GM21786 (cell line): ENCODE results near the gene ACTN3.
"Not testable (repeated sequence)": the region's sequence is repeated elsewhere in the genome, so short reads cannot be mapped to it uniquely, and the experiment has no call there.

Experiments
- ATAC-seq: cut with Tn5 transposase; IDR thresholded peaks from one replicate; pipeline ENCODE4 v1.9.1; 2021; ENCODE audit not compliant: unreplicated experiment

The ACTN3 gene

DNA sequence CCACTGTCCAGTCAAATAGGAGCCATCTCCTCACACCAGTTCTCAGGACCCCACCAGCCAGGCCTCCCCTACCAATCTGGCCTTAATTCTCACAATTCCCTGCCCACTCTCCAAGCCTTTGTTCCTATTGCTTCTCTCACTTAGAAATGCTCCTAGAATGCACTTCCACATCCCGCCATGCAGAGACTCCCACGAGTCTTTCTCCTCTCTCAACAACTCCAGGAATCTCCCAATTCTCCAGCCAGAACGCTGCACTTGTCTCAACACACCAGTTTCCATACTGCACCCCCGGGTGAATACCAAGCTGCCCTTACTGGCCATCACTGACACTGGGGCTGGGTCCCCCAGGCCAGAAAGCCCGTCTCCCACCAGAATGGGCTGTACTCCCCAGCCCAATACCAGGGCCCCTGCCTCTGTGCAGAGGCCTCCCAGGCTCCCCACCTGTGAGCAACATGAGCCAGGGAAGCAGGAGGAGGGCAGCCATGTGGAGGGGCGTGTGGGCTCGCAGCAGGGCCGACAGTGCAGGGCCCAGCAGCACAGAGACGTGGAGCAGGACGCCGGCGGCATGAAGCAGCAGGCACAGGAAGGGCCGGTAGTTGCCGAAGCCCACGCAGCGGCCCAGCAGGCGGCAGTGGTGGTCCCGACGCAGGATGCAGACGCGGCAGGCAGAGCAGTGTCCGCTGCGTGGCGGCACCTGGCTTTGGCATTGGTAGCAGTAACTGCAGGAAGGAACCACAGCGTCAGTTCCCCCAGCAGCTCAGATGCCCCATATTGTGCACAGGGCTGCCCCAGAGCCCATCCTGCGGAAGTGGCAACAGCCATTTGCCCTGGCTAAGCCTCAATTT, 3.2 kb upstream of the ACTN3 start:
- no peak for ATAC-seq

GRCh38 chr11:66544952-66545351, 1.8 kb upstream of the ACTN3 start:
- not testable (repeated sequence) for ATAC-seq

GRCh38 chr11:66545701-66546367, 869 bp upstream of the ACTN3 start, which contains the start of gene ZDHHC24:
TSS of gene ZDHHC24 (minus strand) at chr11:66546048. CDS start at chr11:66546003, 45 bp downstream.
- ATAC-seq = peak; percentile 85

- no peak for ATAC-seq
Measured at GRCh38 chr11:66546966-66547661, 411 bp downstream of the ACTN3 start.

DNA sequence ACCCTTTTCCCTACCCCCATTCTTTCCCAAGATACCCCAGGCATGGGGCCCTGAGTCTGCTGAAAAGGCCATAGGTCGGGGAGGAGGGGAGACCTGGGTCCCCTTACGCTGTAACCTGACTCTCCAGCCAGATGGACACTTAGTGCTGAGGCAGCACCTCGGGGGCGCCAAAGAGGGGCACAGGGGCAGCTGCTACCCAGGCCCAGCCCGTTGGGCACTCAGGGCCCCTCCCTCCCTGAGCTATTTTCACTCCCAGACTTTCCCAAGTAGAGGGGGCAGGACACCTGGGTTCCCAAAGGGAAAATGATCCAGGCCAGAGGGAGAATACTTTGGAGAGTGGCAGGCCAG, 933 bp downstream of the ACTN3 start:
- no peak for ATAC-seq

DNA sequence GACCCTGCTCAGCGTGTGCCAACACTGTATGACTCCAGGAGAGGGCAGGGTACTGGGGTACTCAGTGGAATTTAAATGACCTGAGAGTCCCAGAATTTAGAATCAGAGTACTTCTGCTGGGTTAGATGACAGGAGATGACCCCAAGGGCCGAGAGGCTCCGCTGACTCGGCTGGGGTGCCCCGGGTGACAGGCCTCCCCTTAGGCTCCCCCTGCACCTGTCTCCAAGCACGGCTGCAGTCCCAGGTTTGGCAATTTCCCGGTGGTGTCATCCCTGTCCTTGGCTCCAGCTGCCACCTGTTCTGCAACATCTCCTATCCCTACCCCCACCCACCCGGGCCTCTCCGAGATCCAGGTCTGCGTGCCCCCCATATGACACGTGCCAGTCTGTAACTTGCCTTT, 1.3 kb downstream of the ACTN3 start:
- no peak for ATAC-seq

DNA sequence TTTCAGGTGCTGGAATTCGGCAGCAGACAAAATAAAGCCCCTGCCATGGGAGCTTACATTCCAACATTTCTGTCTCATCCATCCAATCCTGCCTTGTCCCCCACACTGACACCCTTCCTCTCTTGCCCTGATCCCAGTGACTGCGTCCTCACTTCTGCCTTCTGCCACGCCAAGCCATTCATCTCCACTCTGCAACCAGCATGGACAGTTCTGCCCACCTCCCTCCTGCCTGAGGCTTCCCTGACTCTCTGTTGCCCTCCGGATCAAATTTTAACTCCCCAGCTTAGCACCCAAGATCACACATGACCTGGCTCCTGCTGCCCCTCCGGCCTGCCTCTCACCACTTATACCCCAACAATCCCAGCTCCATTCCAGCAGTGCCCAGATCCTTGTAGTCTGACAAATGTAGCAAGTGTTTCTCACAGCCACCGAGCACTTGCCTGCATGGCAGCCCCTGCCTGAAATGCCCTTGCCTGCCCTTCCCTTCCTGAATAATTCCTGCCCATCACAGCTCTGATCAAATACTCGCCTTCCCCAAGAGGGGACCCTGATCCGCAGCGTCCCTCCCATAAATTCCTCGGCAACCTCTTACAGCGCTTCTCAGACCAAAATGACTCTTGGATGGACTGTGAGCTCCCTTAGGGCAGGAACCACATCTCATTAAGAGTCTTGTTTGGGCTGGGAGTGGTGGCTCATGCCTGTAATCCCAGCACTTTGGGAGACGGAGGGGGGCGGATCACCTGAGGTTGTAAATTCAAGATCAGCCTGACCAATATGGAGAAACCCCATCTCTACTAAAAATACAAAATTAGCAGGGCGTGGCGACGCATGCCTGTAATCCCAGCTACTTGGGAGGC, 2.3 kb downstream of the ACTN3 start:
- ATAC-seq = no peak

- ATAC-seq = no peak
Measured at GRCh38 chr11:66549696-66550095, 3.0 kb downstream of the ACTN3 start.

GRCh38 chr11:66550887-66551286, 4.2 kb downstream of the ACTN3 start:
- ATAC-seq = no peak

DNA sequence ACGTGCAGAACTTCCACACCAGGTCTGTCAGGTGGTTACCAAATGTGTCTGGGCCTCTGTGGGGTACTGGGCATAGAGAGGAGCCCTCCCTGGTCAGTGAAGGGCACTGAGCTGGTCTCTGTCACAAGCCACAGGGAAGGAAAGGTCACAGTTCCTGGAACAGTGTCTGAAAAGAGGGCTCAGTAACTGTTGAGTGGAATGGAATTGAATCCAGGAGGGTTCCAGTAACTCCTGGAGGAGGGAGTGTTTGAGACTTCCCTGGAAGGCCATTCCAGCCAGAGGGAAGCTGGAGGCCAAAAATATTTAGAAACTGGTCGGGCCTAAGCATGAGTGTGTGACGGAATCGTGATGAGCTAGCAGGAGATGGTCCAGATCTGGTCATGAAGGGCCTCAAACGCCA, 7.9 kb downstream of the ACTN3 start:
- no peak for ATAC-seq

- ATAC-seq = no peak
Measured at GRCh38 chr11:66555416-66555815, 8.7 kb downstream of the ACTN3 start.

DNA sequence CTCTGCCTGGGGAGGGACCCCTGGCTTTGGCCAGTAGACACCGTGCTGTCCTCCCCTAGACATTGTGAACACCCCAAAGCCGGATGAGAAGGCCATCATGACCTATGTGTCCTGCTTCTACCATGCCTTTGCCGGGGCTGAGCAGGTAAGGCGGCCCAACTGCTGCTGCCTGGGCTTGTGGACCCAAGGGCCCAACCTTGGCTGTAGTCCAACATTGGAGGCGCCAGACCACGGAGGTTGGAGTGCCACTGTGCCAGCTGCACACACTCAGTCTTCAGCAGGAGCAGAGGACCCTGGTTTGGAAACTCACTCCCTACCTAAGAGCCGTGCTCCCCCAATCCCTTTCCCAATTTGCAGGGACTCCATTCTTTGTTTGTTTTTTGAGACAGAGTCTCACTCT, 9.4 kb downstream of the ACTN3 start:
- no peak for ATAC-seq

DNA sequence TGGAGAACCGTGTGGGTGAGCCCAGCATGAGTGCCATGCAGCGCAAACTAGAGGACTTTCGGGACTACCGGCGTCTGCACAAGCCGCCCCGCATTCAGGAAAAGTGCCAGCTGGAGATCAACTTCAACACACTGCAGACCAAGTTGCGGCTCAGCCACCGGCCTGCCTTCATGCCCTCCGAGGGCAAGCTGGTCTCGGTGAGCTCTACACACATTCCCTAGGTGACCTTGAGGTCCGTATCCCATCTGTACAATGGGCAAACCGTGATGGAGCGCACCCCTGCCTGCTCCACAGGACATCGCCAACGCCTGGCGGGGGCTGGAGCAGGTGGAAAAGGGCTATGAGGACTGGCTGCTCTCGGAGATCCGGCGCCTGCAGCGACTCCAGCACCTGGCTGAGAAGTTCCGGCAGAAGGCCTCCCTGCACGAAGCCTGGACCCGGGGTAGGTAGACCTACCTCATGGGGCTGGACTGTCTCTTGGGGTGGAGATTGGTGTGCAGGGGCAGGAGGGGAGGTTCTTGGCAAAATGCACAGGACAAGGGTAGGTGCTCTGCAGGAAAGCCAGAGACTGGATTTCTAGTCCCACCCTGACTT, 11.1 kb downstream of the ACTN3 start:
- ATAC-seq = no peak

DNA sequence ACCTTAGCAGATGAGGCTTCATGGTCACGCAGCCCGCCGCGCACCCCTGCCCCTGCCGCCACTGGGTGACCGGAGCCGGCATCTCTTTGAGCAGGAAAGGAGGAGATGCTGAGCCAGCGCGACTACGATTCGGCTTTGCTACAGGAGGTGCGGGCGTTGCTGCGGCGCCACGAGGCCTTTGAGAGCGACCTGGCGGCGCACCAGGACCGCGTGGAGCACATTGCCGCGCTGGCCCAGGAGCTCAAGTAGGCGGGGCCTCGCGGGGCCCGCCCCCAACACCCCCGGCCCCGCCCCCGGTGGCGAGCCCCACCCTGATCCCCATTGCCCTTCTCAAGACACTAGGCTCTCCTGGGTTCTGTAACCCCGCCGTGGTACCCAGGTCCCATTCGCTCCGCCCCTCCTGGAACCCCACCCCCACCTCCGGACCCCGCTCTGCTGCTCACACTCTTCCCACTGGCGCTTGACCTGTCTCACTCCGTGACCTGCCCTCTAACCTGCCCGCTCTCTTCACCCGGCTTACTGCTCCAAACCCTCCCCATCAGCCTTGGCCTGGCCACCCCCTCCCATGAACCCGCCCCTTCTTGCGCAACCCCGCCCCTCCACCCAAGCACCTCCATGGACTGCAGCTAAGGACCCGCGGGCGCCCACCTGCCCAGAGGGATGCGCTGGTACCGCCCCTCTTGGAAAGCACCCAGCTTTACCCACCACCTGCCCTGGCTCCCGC, 12.6 kb downstream of the ACTN3 start:
- ATAC-seq = no peak

DNA sequence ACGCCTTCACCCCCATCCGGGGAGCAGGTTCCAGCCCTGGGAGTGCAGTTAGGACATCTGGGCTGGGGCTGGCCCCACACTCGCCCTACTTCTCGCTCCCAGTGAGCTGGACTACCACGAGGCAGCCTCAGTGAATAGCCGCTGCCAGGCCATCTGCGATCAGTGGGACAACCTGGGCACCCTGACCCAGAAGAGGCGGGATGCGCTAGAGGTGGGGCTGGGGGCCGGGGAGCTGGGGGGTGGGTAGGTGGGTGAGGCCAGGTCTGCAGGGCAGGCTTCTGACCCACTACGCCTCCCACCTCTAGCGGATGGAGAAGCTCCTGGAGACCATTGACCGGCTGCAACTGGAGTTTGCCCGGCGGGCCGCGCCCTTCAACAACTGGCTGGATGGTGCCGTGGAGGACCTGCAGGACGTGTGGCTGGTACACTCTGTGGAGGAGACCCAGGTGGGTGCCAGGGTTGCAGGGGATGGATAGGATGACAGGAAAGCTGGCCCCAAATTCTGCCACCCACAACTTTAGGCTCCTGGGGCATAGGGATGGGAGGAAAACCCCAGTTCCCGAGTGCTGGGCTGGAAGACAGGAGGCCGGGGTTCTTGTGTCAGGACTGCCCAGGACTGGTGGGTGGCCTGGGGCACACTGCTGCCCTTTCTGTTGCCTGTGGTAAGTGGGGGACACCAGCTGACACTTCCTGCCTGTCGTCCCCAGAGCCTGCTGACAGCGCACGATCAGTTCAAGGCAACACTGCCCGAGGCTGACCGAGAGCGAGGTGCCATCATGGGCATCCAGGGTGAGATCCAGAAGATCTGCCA, 13.4 kb downstream of the ACTN3 start:
- ATAC-seq = no peak

DNA sequence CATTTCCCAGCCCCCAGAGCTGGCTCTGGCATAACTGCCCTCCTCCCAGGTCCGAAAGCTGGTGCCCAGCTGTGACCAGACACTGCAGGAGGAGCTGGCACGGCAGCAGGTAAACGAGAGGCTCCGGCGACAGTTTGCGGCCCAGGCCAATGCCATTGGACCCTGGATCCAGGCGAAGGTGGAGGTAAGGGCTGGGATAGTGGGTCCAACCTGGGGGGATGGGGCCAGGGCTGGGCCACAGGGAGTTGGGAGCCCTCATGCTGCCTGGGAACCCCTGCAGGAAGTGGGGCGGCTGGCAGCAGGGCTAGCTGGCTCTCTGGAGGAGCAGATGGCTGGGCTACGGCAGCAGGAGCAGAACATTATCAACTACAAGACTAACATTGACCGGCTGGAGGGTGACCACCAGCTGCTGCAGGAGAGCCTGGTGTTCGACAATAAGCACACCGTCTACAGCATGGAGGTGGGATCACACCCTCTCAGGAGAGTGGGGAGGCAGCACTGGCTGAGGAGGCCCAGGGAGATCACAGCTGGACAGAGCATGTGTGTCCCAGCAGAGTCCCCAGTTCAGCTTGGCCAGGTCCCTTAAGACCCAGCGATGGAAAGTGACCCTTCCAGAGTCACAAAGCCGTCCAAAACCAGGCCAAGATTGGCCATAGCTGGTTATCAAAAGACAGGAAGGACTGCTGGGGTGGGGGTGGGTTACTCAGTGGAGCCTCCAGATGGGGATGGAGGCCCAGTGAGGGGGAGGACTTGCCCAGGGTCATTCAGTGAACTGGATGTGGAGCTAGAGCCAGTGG, 14.7 kb downstream of the ACTN3 start:
- ATAC-seq = no peak

DNA sequence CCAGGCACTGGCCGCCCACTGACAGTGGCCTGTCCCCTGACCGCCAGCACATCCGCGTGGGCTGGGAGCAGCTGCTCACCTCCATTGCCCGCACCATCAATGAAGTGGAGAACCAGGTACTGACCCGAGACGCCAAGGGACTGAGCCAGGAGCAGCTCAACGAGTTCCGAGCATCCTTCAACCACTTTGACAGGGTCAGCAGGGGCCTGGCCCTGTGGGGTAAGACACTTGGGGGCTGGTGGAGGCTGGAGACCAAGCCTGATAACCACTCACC, 15.2 kb downstream of the ACTN3 start:
- ATAC-seq = no peak

GRCh38 chr11:66562275-66562674, 15.6 kb downstream of the ACTN3 start:
- no peak for ATAC-seq
